Measurements from ENCODE around the gene WRNIP1. TPM values are rescaled to one million over a fixed set of nuclear protein-coding genes. Genes with fewer than 3 reads are reported as not detected.

Gene WRNIP1
- total RNA-seq, 1 experiment from 2014 or later: 78.8 TPM

DNA sequence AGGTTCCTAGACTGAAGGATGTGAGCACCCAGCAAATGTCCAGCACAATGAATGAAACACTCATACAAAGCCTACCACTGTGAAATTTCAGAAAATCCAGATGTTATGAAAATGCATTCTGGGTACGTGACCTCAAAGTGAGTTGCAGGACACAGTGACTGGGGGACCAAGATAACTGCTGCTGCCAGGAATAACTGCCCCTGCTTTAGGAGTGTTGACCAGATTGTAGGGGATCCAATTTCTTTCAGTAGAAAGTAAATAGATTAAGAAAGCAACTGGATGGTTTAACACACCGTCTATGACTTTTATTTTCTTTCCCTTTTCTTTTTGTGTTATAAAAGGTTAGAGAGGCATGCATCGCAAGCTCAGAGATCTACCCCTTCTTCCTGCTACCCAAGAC is 44.0 kb upstream of the WRNIP1 start:
- no TSS peak for BruUV-seq (replicated peaks)
- no peak for DNase-seq (ENCODE audit: low read depth, low spot score)
- Histone ChIP-seq H3K9me2 (ENCODE audit: insufficient read depth) (no peaks in the 10 kb centered on the region), H3K79me2 (ENCODE audit: insufficient read depth, low read length) (no peaks in the 10 kb centered on the region), H3K4me1 (ENCODE audit: control insufficient read depth in 1 of 2, insufficient read depth in 2 of 2, low read length in 2 of 2) (no peaks in the 10 kb centered on the region), H3K27me3 (ENCODE audit: insufficient read depth, low read length) (no peaks in the 10 kb centered on the region), H3K4me3 (replicated peaks in 1 of 2; ENCODE audit: low read depth in 1 of 2, low read length in 2 of 2) (no peak overlapping the region), H3K27ac (ENCODE audit: low read depth, low read length) (no peak overlapping the region), H3K9ac (ENCODE audit: low read length) (no peak overlapping the region), H3K36me3 (ENCODE audit: control insufficient read depth in 1 of 2, insufficient read depth in 2 of 2, low read length in 2 of 2) (no peaks in the 10 kb centered on the region), H4K20me1 (ENCODE audit: insufficient read depth) (no peaks in the 10 kb centered on the region), H2AFZ (ENCODE audit: low read depth, low read length, poor library complexity, severe bottlenecking) (no peak overlapping the region), H3K4me2 (ENCODE audit: low read length) (no peak overlapping the region), H3K9me3 (ENCODE audit: control insufficient read depth in 1 of 2, insufficient read depth in 1 of 2, low read depth in 1 of 2, low read length in 2 of 2) (no peaks in the 10 kb centered on the region)
- no peak for TF ChIP-seq POLR2A (IDR thresholded peaks at IDR 0.05; ENCODE audit: borderline replicate concordance, extremely low read depth, insufficient read depth, insufficient read length)
- no peak for TF ChIP-seq EZH2phosphoT487 (IDR thresholded peaks at IDR 0.05; ENCODE audit: borderline replicate concordance)
- TF ChIP-seq SP1 (IDR thresholded peaks at IDR 0.05; ENCODE audit: low read depth): no peak
- TF ChIP-seq YY1 (IDR thresholded peaks at IDR 0.05; ENCODE audit: extremely low read depth, insufficient replicate concordance, low read depth, low read length): no peak
- TF ChIP-seq SIN3A (IDR thresholded peaks at IDR 0.05; ENCODE audit: low read depth): no peak
- no peak for TF ChIP-seq FOSL1 (IDR thresholded peaks at IDR 0.05; ENCODE audit: low read depth)
- no peak for TF ChIP-seq SRF (IDR thresholded peaks at IDR 0.05; ENCODE audit: low read depth)
- no peak for TF ChIP-seq CBX3 (IDR thresholded peaks at IDR 0.05; ENCODE audit: low read depth)
- no peak for TF ChIP-seq ZFX (IDR thresholded peaks at IDR 0.05)
- RAD21 ChIA-PET (ENCODE audit: low non-redundant PET in 1 of 2, low total read pairs in 2 of 2, uncharacterized antibody in 2 of 2, unreplicated experiment in 2 of 2): no interaction called here
- intact Hi-C loops (cut with micrococcal nuclease): no loop called here
- POLR2A ChIA-PET: no interaction called here
- CTCF ChIA-PET: no interaction called here
- no peak for ATAC-seq

DNA sequence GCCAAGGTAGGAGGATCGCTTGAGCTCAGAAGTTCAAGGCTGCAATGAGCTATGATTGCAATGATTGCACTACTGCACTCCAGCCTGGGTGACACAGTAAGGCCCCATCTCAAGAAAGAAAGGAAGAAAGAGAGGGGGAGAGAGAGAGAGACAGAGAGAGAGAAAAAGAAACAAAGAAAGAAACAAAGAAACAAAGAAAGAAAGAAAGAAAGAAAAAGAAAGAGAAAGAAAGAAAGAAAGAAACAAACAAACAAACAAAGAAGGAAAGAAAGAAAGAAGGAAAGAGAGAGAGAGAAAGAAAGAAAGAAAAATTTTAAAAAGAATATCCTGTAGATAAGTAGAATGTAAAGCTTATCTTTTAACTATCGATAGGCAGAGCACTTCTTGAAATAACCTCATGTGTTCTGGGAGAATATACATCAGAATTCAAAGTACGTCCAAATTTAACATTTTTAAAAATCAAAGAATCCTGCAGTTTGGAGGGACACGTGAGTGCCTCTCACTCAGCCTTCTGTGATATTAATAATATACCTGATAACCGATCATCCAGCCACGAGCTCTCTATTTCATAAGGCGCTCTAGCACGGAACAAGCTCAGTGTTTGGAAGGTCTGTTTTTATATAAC is 39.7 kb upstream of the WRNIP1 start:
- no peaks in the 10 kb centered on the region for H3K79me2 ChIP-seq (ENCODE audit: insufficient read depth, low read length)
- no peak overlapping the region for H3K4me3 ChIP-seq (replicated peaks in 1 of 2; ENCODE audit: low read depth in 1 of 2, low read length in 2 of 2)
- H3K9ac ChIP-seq (ENCODE audit: low read length): no peak overlapping the region
- no peaks in the 10 kb centered on the region for H3K9me2 ChIP-seq (ENCODE audit: insufficient read depth)
- BruUV-seq (replicated peaks): no TSS peak
- ChIA-PET RAD21 (ENCODE audit: low non-redundant PET in 1 of 2, low total read pairs in 2 of 2, uncharacterized antibody in 2 of 2, unreplicated experiment in 2 of 2) (no interaction called here), POLR2A (no interaction called here), CTCF (interaction anchor here (2.0 kb wide), 1 partner anchor 13 kb away, joined by 8 read pairs; no protein-coding TSS in a partner anchor)
- TF ChIP-seq EZH2 (IDR thresholded peaks at IDR 0.05): no peak
- no peak for TF ChIP-seq ZNF274 (IDR thresholded peaks at IDR 0.05; ENCODE audit: low read depth, low read length)
- no peak for TF ChIP-seq RAD21 (IDR thresholded peaks at IDR 0.05; ENCODE audit: low read depth)
- TF ChIP-seq YY1 (IDR thresholded peaks at IDR 0.05; ENCODE audit: extremely low read depth, insufficient replicate concordance, low read depth, low read length): no peak
- no peaks in the 10 kb centered on the region for H3K36me3 ChIP-seq (ENCODE audit: control insufficient read depth in 1 of 2, insufficient read depth in 2 of 2, low read length in 2 of 2)
- H4K20me1 ChIP-seq (ENCODE audit: insufficient read depth): no peaks in the 10 kb centered on the region
- no peaks in the 10 kb centered on the region for H3K4me1 ChIP-seq (ENCODE audit: control insufficient read depth in 1 of 2, insufficient read depth in 2 of 2, low read length in 2 of 2)
- no peaks in the 10 kb centered on the region for H3K27me3 ChIP-seq (ENCODE audit: insufficient read depth, low read length)
- ATAC-seq (no peak), DNase-seq (ENCODE audit: low read depth, low spot score) (no peak)
- no peak overlapping the region for H3K27ac ChIP-seq (ENCODE audit: low read depth, low read length)
- H3K9me3 ChIP-seq (ENCODE audit: control insufficient read depth in 1 of 2, insufficient read depth in 1 of 2, low read depth in 1 of 2, low read length in 2 of 2): no peaks in the 10 kb centered on the region
- H3K4me2 ChIP-seq (ENCODE audit: low read length): no peak overlapping the region
- intact Hi-C loops (cut with micrococcal nuclease): no loop called here
- no peak overlapping the region for H2AFZ ChIP-seq (ENCODE audit: low read depth, low read length, poor library complexity, severe bottlenecking)

All from HCT116 (cell line).